GM23338 (cell line): ENCODE results near the gene KNTC1. TPM values are rescaled to one million over a fixed set of nuclear protein-coding genes. Genes with fewer than 3 reads are reported as not detected.

Experiments used
- ATAC-seq: fragments of 200-7000 bp; cut with Tn5 transposase; 3 replicates; pipeline ENCODE4 v1.9.1; 2020
- DNase-seq: peaks from one replicate; pipeline ENCODE4 v3.0.0-alpha.2; 2015; ENCODE audit warnings: low spot score
- H2AFZ ChIP-seq: fragments of 200-600 bp; sonication (generic); 2 replicates; pipeline ENCODE4 v1.8.0; 2016; ENCODE audit warnings: antibody characterized with exemption, mild to moderate bottlenecking, moderate library complexity
- H3F3A ChIP-seq: fragments of 200-600 bp; sonication (generic); replicated peaks from 2 replicates; pipeline ENCODE4 v1.8.0; 2017; ENCODE audit warnings: antibody characterized with exemption, mixed run types, low read depth
- H3K27ac ChIP-seq: fragments of 200-600 bp; sonication (generic); 2 replicates; pipeline ENCODE4 v1.6.1; 2016; ENCODE audit warnings: low read depth
- H3K27me3 ChIP-seq: fragments of 200-600 bp; sonication (generic); 2 replicates; pipeline ENCODE4 v1.8.0; 2016; ENCODE audit warnings: mild to moderate bottlenecking, mixed run types, moderate library complexity; ENCODE audit not compliant: insufficient read depth
- H3K36me3 ChIP-seq: fragments of 200-600 bp; sonication (generic); 2 replicates; pipeline ENCODE4 v1.8.0; 2016; ENCODE audit warnings: mild to moderate bottlenecking; ENCODE audit not compliant: insufficient read depth
- H3K4me1 ChIP-seq: fragments of 200-600 bp; sonication (generic); 2 replicates; pipeline ENCODE4 v1.8.0; 2016; ENCODE audit warnings: mild to moderate bottlenecking, moderate library complexity; ENCODE audit not compliant: insufficient read depth
- H3K4me2 ChIP-seq: fragments of 200-600 bp; sonication (generic); 2 replicates; pipeline ENCODE4 v1.7.1; 2017; ENCODE audit warnings: mixed run types
- H3K4me3 ChIP-seq: fragments of 200-600 bp; sonication (generic); 2 replicates; pipeline ENCODE4 v1.6.1; 2016; ENCODE audit warnings: mixed run types
- H3K79me2 ChIP-seq: fragments of 200-600 bp; sonication (generic); replicated peaks from 2 replicates; pipeline ENCODE4 v1.8.0; 2017; ENCODE audit warnings: mild to moderate bottlenecking; ENCODE audit not compliant: insufficient read depth
- H3K9me2 ChIP-seq: fragments of 200-600 bp; sonication (generic); 2 replicates; pipeline ENCODE4 v1.8.0; 2017; ENCODE audit not compliant: insufficient read depth
- H4K20me1 ChIP-seq: fragments of 200-600 bp; sonication (generic); replicated peaks from 2 replicates; pipeline ENCODE4 v1.8.0; 2017; ENCODE audit warnings: mild to moderate bottlenecking; ENCODE audit not compliant: insufficient read depth
- H3K27ac Mint-ChIP-seq: 2 replicates; pipeline ENCODE4 v1.8.0; 2020; ENCODE audit warnings: inconsistent platforms, mild to moderate bottlenecking, moderate library complexity, mixed read lengths
- H3K27me3 Mint-ChIP-seq: 3 replicates; pipeline ENCODE4 v1.8.0; 2022; ENCODE audit warnings: low read depth, mild to moderate bottlenecking, moderate library complexity, mixed read lengths, inconsistent platforms; ENCODE audit not compliant: insufficient read depth, poor library complexity
- H3K36me3 Mint-ChIP-seq: 3 replicates; pipeline ENCODE4 v1.8.0; 2021; ENCODE audit warnings: low read depth, mild to moderate bottlenecking, inconsistent platforms, moderate library complexity, mixed read lengths
- H3K4me1 Mint-ChIP-seq: 3 replicates; pipeline ENCODE4 v1.8.0; 2020; ENCODE audit warnings: mild to moderate bottlenecking, inconsistent platforms, mixed read lengths
- H3K4me3 Mint-ChIP-seq: 3 replicates; pipeline ENCODE4 v1.8.0; 2021; ENCODE audit warnings: moderate library complexity, mild to moderate bottlenecking, inconsistent platforms, mixed read lengths
- H3K9me3 Mint-ChIP-seq: 3 replicates; pipeline ENCODE4 v1.8.0; 2020; ENCODE audit warnings: moderate library complexity, mild to moderate bottlenecking, inconsistent platforms, mixed read lengths
- CREB1 ChIP-seq: fragments of 250-450 bp; sonication (Bioruptor Pico); IDR thresholded peaks from 2 replicates; pipeline ENCODE4 v1.5.0; 2020; ENCODE audit warnings: low read depth, mild to moderate bottlenecking, moderate library complexity
- CTCF ChIP-seq, 2 experiments: fragments of 200-600 bp in 1 of 2; sonication (generic) in 1 of 2; conservative IDR thresholded peaks; 2 replicates each; pipeline versions ENCODE4 v1.5.1 to v1.6.1; 2016 to 2017; ENCODE audit warnings: antibody characterized with exemption in 2 of 2, low read depth in 2 of 2, mild to moderate bottlenecking in 2 of 2, moderate library complexity in 1 of 2
- ETS1 ChIP-seq: IDR thresholded peaks from 2 replicates; pipeline ENCODE4 v1.6.1; 2016; ENCODE audit warnings: antibody characterized with exemption
- EZH2 ChIP-seq: fragments of 200-600 bp; sonication (generic); IDR thresholded peaks from one replicate; pipeline ENCODE4 v1.8.0; 2017; ENCODE audit warnings: antibody characterized with exemption, mild to moderate bottlenecking, low read depth; ENCODE audit not compliant: unreplicated experiment
- NANOG ChIP-seq: IDR thresholded peaks from 2 replicates; pipeline ENCODE4 v1.6.1; 2016; ENCODE audit warnings: antibody characterized with exemption, borderline replicate concordance
- POLR2AphosphoS5 ChIP-seq: IDR thresholded peaks from 2 replicates; pipeline ENCODE4 v1.6.1; 2016; ENCODE audit warnings: antibody characterized with exemption, low read depth
- REST ChIP-seq: IDR thresholded peaks from one replicate; pipeline ENCODE4 v1.6.1; 2018; ENCODE audit warnings: antibody characterized with exemption; ENCODE audit not compliant: unreplicated experiment
- STAT1 ChIP-seq: IDR thresholded peaks from one replicate; pipeline ENCODE4 v1.6.1; 2016; ENCODE audit warnings: antibody characterized with exemption; ENCODE audit not compliant: unreplicated experiment
- ZNF331 ChIP-seq: fragments of 250-450 bp; sonication (Bioruptor Pico); IDR thresholded peaks from 2 replicates; pipeline ENCODE4 v1.5.0; 2020; ENCODE audit warnings: low read depth, mild to moderate bottlenecking, moderate library complexity
- long read RNA-seq: library from polyadenylated mRNA; unstranded; transcript quantifications from one replicate; pipeline ENCODE4 v2.0.0, GENCODE V29; 2020; ENCODE audit not compliant: unreplicated experiment
- polyA plus RNA-seq: library from polyadenylated mRNA; unstranded; fragments of >200 nt; fragmentation: Nextera tagmentation; extraction: Ambion mirVana; gene quantifications from 2 replicates; pipeline ENCODE4 v1.2.1, GENCODE V29; 2016
- total RNA-seq: library from RNA; depleted of rRNA; stranded (reverse); fragments of >200 nt; shearing (Covaris generic); gene quantifications from 2 replicates; pipeline ENCODE4 v1.2.3, GENCODE V29; 2014; rRNA removed

KNTC1 gene
- 85.2 and 98.0 TPM in 2 replicates for total RNA-seq
- polyA plus RNA-seq: 47.3 and 55.2 TPM in 2 replicates
- long read RNA-seq, partial matches to known transcripts: 1 of 2 reads
- long read RNA-seq, other reads (novel, unspliced or antisense): 1 of 2 reads

DNA sequence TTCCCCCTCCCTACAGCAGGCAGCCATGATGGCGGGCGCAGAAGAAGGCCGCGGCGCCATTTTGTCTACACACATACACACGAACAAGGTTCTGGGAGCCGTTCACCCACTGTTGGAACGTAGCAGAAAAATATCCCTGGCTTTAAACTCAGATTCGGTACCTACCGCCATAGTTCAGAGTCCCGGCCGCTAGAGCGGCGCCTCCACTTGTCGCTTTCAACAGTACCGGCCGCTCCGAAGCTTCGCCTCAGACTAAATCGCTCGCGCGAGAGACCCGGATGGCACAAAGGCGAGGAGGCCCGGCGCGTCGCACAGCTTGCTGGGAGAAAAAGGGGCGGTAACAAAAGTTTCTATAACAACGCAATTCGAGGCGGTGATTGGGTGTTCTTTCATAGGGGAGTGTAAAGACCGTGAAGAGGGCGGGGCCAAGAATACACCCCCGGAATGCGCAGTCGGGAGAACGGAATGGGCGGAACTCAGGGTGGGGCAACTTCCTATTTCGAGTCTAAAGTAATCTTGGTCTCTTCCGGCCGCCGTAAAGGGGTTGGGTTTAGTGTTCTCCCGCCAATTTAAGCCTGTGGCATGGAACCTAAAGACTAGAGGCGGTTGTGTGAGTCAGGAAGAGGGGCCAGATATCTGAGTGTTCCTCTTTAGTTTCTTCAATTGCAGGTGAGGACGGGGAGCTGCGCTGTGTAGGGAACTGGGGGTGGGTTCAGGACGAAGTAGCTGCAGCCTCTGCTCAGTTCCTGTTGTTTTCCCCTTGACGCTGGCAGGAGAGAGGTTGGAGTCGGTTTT lies at the start of gene KNTC1, which contains the start of gene RSRC2:
KNTC1 (plus strand) TSS at position 567 of the 795 bp plus-strand sequence. CDS start 2,815 bp downstream, outside the sequence.
RSRC2 (minus strand) TSS at position 254 of the 795 bp plus-strand sequence; CDS start at position 171, 83 bp downstream.
- Histone ChIP-seq H3K79me2 (peaks cover 90% of the 10 kb centered on the region), H3K27ac (peak within 1 kb of the TSS; percentile 89), H3K27me3 (no peaks in the 10 kb centered on the region), H3K36me3 (peaks cover 37% of the 10 kb centered on the region), H3K4me2 (peak within 1 kb of the TSS; percentile 88), H3K9me2 (no peaks in the 10 kb centered on the region), H3F3A (no peaks in the 10 kb centered on the region), H3K4me1 (peaks cover 23% of the 10 kb centered on the region), H2AFZ (no peak within 1 kb of the TSS), H3K4me3 (peak within 1 kb of the TSS; percentile 98), H4K20me1 (peaks cover 38% of the 10 kb centered on the region)
- peak; percentile 100 for DNase-seq
- peaks cover under 1% of the 10 kb centered on the region for H3K27me3 Mint-ChIP-seq
- peak; percentile 4 for TF ChIP-seq REST
- TF ChIP-seq CREB1 (CRISPR knock-in tag): 0 out of 2 replicates have a peak, but pooled peaks have one; percentile 13
- peak; percentile 88 for TF ChIP-seq POLR2AphosphoS5
- no peak for TF ChIP-seq NANOG
- peaks cover 52% of the 10 kb centered on the region for H3K36me3 Mint-ChIP-seq
- H3K4me1 Mint-ChIP-seq: peaks cover 15% of the 10 kb centered on the region
- peak; percentile 92 for ATAC-seq
- no peaks in the 10 kb centered on the region for H3K9me3 Mint-ChIP-seq
- H3K27ac Mint-ChIP-seq: no peak within 1 kb of the TSS; the same call in 1 of the 2 replicates
- H3K4me3 Mint-ChIP-seq: no peak within 1 kb of the TSS

- no peak overlapping the region for H3K4me2 ChIP-seq
- DNase-seq (no peak), ATAC-seq (no peak)
- Mint-ChIP-seq H3K4me3 (no peak overlapping the region), H3K27ac (no peak overlapping the region), H3K9me3 (no peaks in the 10 kb centered on the region), H3K36me3 (peaks cover 82% of the 10 kb centered on the region), H3K4me1 (no peaks in the 10 kb centered on the region), H3K27me3 (no peaks in the 10 kb centered on the region)
- H4K20me1 ChIP-seq: peaks cover 17% of the 10 kb centered on the region
- no peaks in the 10 kb centered on the region for H3K27me3 ChIP-seq
- no peaks in the 10 kb centered on the region for H3K9me2 ChIP-seq
- no peaks in the 10 kb centered on the region for H3K4me1 ChIP-seq
- no peak overlapping the region for H2AFZ ChIP-seq
- no peak overlapping the region for H3K27ac ChIP-seq
- H3K4me3 ChIP-seq: no peak overlapping the region
- 0 out of 2 replicates have a peak, but pooled peaks cover 4% of the 10 kb centered on the region for H3F3A ChIP-seq
- peaks cover 6% of the 10 kb centered on the region; the same call in 1 of the 2 replicates for H3K79me2 ChIP-seq
- peaks cover 81% of the 10 kb centered on the region for H3K36me3 ChIP-seq
- no peak for TF ChIP-seq CREB1 (CRISPR knock-in tag)
- TF ChIP-seq STAT1: no peak
- TF ChIP-seq REST: no peak
- TF ChIP-seq CTCF (conservative IDR thresholded peaks at IDR 0.05; ENCODE audit: low read depth in 2 of 2): no peak
- no peak for TF ChIP-seq EZH2
- no peak for TF ChIP-seq ZNF331 (CRISPR knock-in tag)
- TF ChIP-seq ETS1: no peak
These were observed 46.3 kb upstream of the KNTC1 start for GRCh38 chr12:122480753-122481152.
